CD4-positive, alpha-beta memory T cell (primary cell): ENCODE measurements around the gene CELF1. TPM values are rescaled to one million over a fixed set of nuclear protein-coding genes. Genes with fewer than 3 reads are reported as not detected.

Source experiments
- CTCF ChIA-PET: fragments of 350-600 bp; sonication (Branson Sonifier 250); formaldehyde crosslinking; loops from one replicate; lab custom pipeline; 2021; ENCODE audit warnings: inconsistent platforms; ENCODE audit not compliant: partially characterized antibody; lab: Charles Lee
- POLR2A ChIA-PET: fragments of 350-600 bp; sonication (Branson Sonifier 250); formaldehyde crosslinking; loops from one replicate; lab custom pipeline; 2021; ENCODE audit not compliant: partially characterized antibody; lab: Charles Lee
- DNase-seq, 5 donors: peaks; one replicate each; pipeline versions ENCODE4 v3.0.0 to v3.0.0-alpha.2; 2020 to 2022; ENCODE audit warnings: mixed read lengths in 1 of 5
- H3K27ac ChIP-seq: one replicate; pipeline ENCODE4 v1.7.0; 2013; ENCODE audit warnings: low read depth, low read length
- H3K27me3 ChIP-seq: 2 replicates; pipeline ENCODE4 v1.7.0; 2013; ENCODE audit warnings: mild to moderate bottlenecking, low read length, moderate library complexity; ENCODE audit not compliant: insufficient read depth
- H3K36me3 ChIP-seq: 2 replicates; pipeline ENCODE4 v1.7.0; 2013; ENCODE audit warnings: mild to moderate bottlenecking, low read length, moderate library complexity; ENCODE audit not compliant: insufficient read depth
- H3K4me1 ChIP-seq: 2 replicates; pipeline ENCODE4 v1.7.0; 2013; ENCODE audit warnings: mild to moderate bottlenecking, low read length, moderate library complexity; ENCODE audit not compliant: insufficient read depth
- H3K4me3 ChIP-seq, 2 donors: one replicate each; pipeline ENCODE4 v1.7.0; 2013; ENCODE audit warnings: low read length in 2 of 2, mild to moderate bottlenecking in 1 of 2
- H3K9me3 ChIP-seq, 2 donors: one replicate each; pipeline ENCODE4 v1.7.0; 2013; ENCODE audit warnings: low read length in 2 of 2, control low read depth in 1 of 2; ENCODE audit not compliant: control insufficient read depth in 1 of 2
- H3K27ac Mint-ChIP-seq, 7 donors: one replicate each; pipeline ENCODE4 v1.8.0; 2020 to 2021; ENCODE audit warnings: mixed read lengths in 7 of 7, mild to moderate bottlenecking in 6 of 7, inconsistent platforms in 3 of 7, moderate library complexity in 3 of 7
- H3K27me3 Mint-ChIP-seq, 2 donors: one replicate each; pipeline ENCODE4 v1.8.0; 2020 to 2021; ENCODE audit warnings: mixed read lengths in 2 of 2
- H3K36me3 Mint-ChIP-seq, 2 donors: one replicate each; pipeline ENCODE4 v1.8.0; 2020 to 2021; ENCODE audit warnings: mixed read lengths in 2 of 2, inconsistent platforms in 1 of 2, mild to moderate bottlenecking in 1 of 2
- H3K4me1 Mint-ChIP-seq, 4 donors: one replicate each; pipeline ENCODE4 v1.8.0; 2020 to 2021; ENCODE audit warnings: mixed read lengths in 4 of 4, mild to moderate bottlenecking in 1 of 4
- H3K4me3 Mint-ChIP-seq, 8 donors: one replicate each; pipeline ENCODE4 v1.8.0; 2020 to 2021; ENCODE audit warnings: mixed read lengths in 8 of 8, mild to moderate bottlenecking in 7 of 8, moderate library complexity in 6 of 8, inconsistent platforms in 3 of 8
- H3K9me3 Mint-ChIP-seq, 8 donors: one replicate each; pipeline ENCODE4 v1.8.0; 2020 to 2021; ENCODE audit warnings: mixed read lengths in 8 of 8, mild to moderate bottlenecking in 5 of 8, inconsistent platforms in 3 of 8, moderate library complexity in 1 of 8
- intact Hi-C: fragments of 100-400 bp; cut with micrococcal nuclease; formaldehyde crosslinking; loops from one replicate; pipeline ENCODE4 v1.15.1; 2023
- polyA plus RNA-seq, 2 donors: library from polyadenylated mRNA; unstranded; fragments of 300-500 nt; fragmentation: Illumina TruSeq; gene quantifications; one replicate each; pipeline ENCODE4 v1.2.3, GENCODE V29; 2021
- total RNA-seq, 2 experiments: library from RNA; stranded (reverse); gene quantifications; one replicate each; pipeline ENCODE4 v1.2.3, GENCODE V29; 2021

Gene CELF1
- total and polyA plus RNA-seq, 4 experiments from 2014 or later, result 45.6 to 149 (median 110) TPM

GRCh38 chr11:47495856-47496217 lies 57.1 kb downstream of the CELF1 start:
- peaks cover 29% of the 10 kb centered on the region for H3K36me3 ChIP-seq
- POLR2A ChIA-PET, result interaction anchor here (1.3 kb wide), 1 partner anchor 31 kb away, joined by 3 read pairs; no protein-coding TSS in a partner anchor
- DNase-seq, result no peak
- H3K27me3 ChIP-seq, result no peaks in the 10 kb centered on the region
- Mint-ChIP-seq H3K4me3 (no peak overlapping the region), H3K27ac (no peak overlapping the region), H3K9me3 (no peaks in the 10 kb centered on the region), H3K36me3 (peaks cover 19 to 39% of the 10 kb centered on the region in 2 donors), H3K27me3 (no peaks in the 10 kb centered on the region), H3K4me1 (peaks cover 28 to 41% (median 30%) of the 10 kb centered on the region in 4 donors)
- H3K27ac ChIP-seq, result no peak overlapping the region
- H3K4me1 ChIP-seq, result peaks cover 35% of the 10 kb centered on the region
- H3K9me3 ChIP-seq, result no peaks in the 10 kb centered on the region
- H3K4me3 ChIP-seq, result no peak overlapping the region
- CTCF ChIA-PET, result interaction anchor here (1.2 kb wide), 1 partner anchor 58 kb away, joined by 4 read pairs; no protein-coding TSS in a partner anchor
- intact Hi-C loops, result no loop called here

- Histone ChIP-seq H3K27me3 (no peaks in the 10 kb centered on the region), H3K4me3 (no peak overlapping the region), H3K27ac (no peak overlapping the region), H3K36me3 (peaks cover 29% of the 10 kb centered on the region), H3K9me3 (no peaks in the 10 kb centered on the region), H3K4me1 (peaks cover 35% of the 10 kb centered on the region)
- peaks cover 15 to 33% of the 10 kb centered on the region in 2 donors for H3K36me3 Mint-ChIP-seq
- POLR2A ChIA-PET, result interaction anchor here (1.3 kb wide), 1 partner anchor 30 kb away, joined by 3 read pairs; no protein-coding TSS in a partner anchor
- no peak overlapping the region for H3K4me3 Mint-ChIP-seq
- CTCF ChIA-PET, result interaction anchor here (1.0 kb wide), 1 partner anchor 40 kb away, joined by 3 read pairs; no protein-coding TSS in a partner anchor
- peaks cover 24 to 35% (median 25%) of the 10 kb centered on the region in 4 donors for H3K4me1 Mint-ChIP-seq
- no peaks in the 10 kb centered on the region for H3K9me3 Mint-ChIP-seq
- no peak overlapping the region for H3K27ac Mint-ChIP-seq
- no peaks in the 10 kb centered on the region for H3K27me3 Mint-ChIP-seq
- intact Hi-C loops, result no loop called here
- DNase-seq, result no peak
Observed at GRCh38 chr11:47495011-47495855, 57.7 kb downstream of the CELF1 start.

GRCh38 chr11:47489395-47489755 lies 63.6 kb downstream of the CELF1 start:
- peaks cover 50 to 62% of the 10 kb centered on the region in 2 donors for H3K36me3 Mint-ChIP-seq
- no peaks in the 10 kb centered on the region for H3K27me3 Mint-ChIP-seq
- H3K9me3 Mint-ChIP-seq, result no peaks in the 10 kb centered on the region
- Histone ChIP-seq H3K36me3 (peaks cover 41% of the 10 kb centered on the region), H3K27me3 (no peaks in the 10 kb centered on the region), H3K9me3 (no peaks in the 10 kb centered on the region), H3K4me1 (no peaks in the 10 kb centered on the region), H3K27ac (no peak overlapping the region), H3K4me3 (no peak overlapping the region)
- H3K27ac Mint-ChIP-seq, result peak overlapping the region in 5 of 7 donors; percentile 32 to 87 (median 49)
- no peak overlapping the region for H3K4me3 Mint-ChIP-seq
- intact Hi-C loops, result no loop called here
- ChIA-PET CTCF (interaction anchor here (1.3 kb wide), 1 partner anchor 9 kb away, joined by 5 read pairs; no protein-coding TSS in a partner anchor), POLR2A (interaction anchor here (0.6 kb wide), 1 partner anchor 11 kb away, joined by 3 read pairs; no protein-coding TSS in a partner anchor)
- H3K4me1 Mint-ChIP-seq, result peaks cover 14 to 22% (median 19%) of the 10 kb centered on the region in 4 donors
- DNase-seq, result no peak

- CTCF ChIA-PET, result no interaction called here
- intact Hi-C loops, result no loop called here
- H3K4me3 ChIP-seq, result no peak overlapping the region
- Mint-ChIP-seq H3K27ac (peak overlapping the region; percentile 32 to 87 (median 53)), H3K36me3 (peaks cover 46 to 62% of the 10 kb centered on the region in 2 donors), H3K4me3 (no peak overlapping the region), H3K27me3 (no peaks in the 10 kb centered on the region), H3K9me3 (no peaks in the 10 kb centered on the region), H3K4me1 (peaks cover 10 to 18% (median 16%) of the 10 kb centered on the region in 4 donors)
- no peaks in the 10 kb centered on the region for H3K4me1 ChIP-seq
- H3K36me3 ChIP-seq, result peaks cover 41% of the 10 kb centered on the region
- H3K27me3 ChIP-seq, result no peaks in the 10 kb centered on the region
- POLR2A ChIA-PET, result no interaction called here
- no peaks in the 10 kb centered on the region for H3K9me3 ChIP-seq
- no peak for DNase-seq
- H3K27ac ChIP-seq, result no peak overlapping the region
Observed at GRCh38 chr11:47488674-47489394, 64.1 kb downstream of the CELF1 start.

- H3K9me3 ChIP-seq, result no peaks in the 10 kb centered on the region
- intact Hi-C loops, result no loop called here
- no peaks in the 10 kb centered on the region for H3K27me3 ChIP-seq
- Mint-ChIP-seq H3K36me3 (peaks cover 49 to 65% of the 10 kb centered on the region in 2 donors), H3K9me3 (no peaks in the 10 kb centered on the region), H3K4me3 (no peak overlapping the region), H3K27me3 (no peaks in the 10 kb centered on the region), H3K27ac (peak overlapping the region in 3 of 7 donors; percentile 17 to 62 (median 49)), H3K4me1 (peaks cover 9 to 15% (median 12%) of the 10 kb centered on the region in 4 donors)
- no peak overlapping the region for H3K27ac ChIP-seq
- no peak for DNase-seq
- H3K4me1 ChIP-seq, result no peaks in the 10 kb centered on the region
- no peak overlapping the region for H3K4me3 ChIP-seq
- ChIA-PET POLR2A (no interaction called here), CTCF (interaction anchor here (1.1 kb wide), 1 partner anchor 10 kb away, joined by 5 read pairs; no protein-coding TSS in a partner anchor)
- H3K36me3 ChIP-seq, result peaks cover 45% of the 10 kb centered on the region
Observed at GRCh38 chr11:47488111-47488510, 64.8 kb downstream of the CELF1 start.

GRCh38 chr11:47487421-47487820 lies 65.5 kb downstream of the CELF1 start:
- Mint-ChIP-seq H3K36me3 (peaks cover 48 to 65% of the 10 kb centered on the region in 2 donors), H3K4me1 (peaks cover 6 to 14% (median 8%) of the 10 kb centered on the region in 4 donors), H3K27me3 (no peaks in the 10 kb centered on the region), H3K4me3 (no peak overlapping the region), H3K27ac (peak overlapping the region in 4 of 7 donors; percentile 17 to 49 (median 24)), H3K9me3 (no peaks in the 10 kb centered on the region)
- intact Hi-C loops, result no loop called here
- POLR2A ChIA-PET, result no interaction called here
- no peaks in the 10 kb centered on the region for H3K4me1 ChIP-seq
- CTCF ChIA-PET, result interaction anchor here (1.1 kb wide), 1 partner anchor 11 kb away, joined by 5 read pairs; no protein-coding TSS in a partner anchor
- H3K4me3 ChIP-seq, result no peak overlapping the region
- DNase-seq, result no peak
- no peak overlapping the region for H3K27ac ChIP-seq
- H3K36me3 ChIP-seq, result peaks cover 52% of the 10 kb centered on the region
- no peaks in the 10 kb centered on the region for H3K9me3 ChIP-seq
- H3K27me3 ChIP-seq, result no peaks in the 10 kb centered on the region
